Chondrocyte (in vitro differentiated cells): ENCODE data around the gene MYL5. TPM values are rescaled to one million over a fixed set of nuclear protein-coding genes. Genes with fewer than 3 reads are reported as not detected.

ENCODE experiments used
- DNase-seq: peaks from one replicate; pipeline ENCODE4 v3.0.0; 2021; ENCODE audit warnings: mixed read lengths, low spot score
- H3K27ac Mint-ChIP-seq: one replicate; pipeline ENCODE4 v1.8.0; 2021; ENCODE audit warnings: mild to moderate bottlenecking, moderate library complexity, mixed read lengths; ENCODE audit not compliant: unreplicated experiment
- H3K27me3 Mint-ChIP-seq: 2 replicates; pipeline ENCODE4 v1.8.0; 2021; ENCODE audit warnings: low read depth, mixed read lengths
- H3K36me3 Mint-ChIP-seq: 2 replicates; pipeline ENCODE4 v1.8.0; 2021; ENCODE audit warnings: low read depth, mixed read lengths
- H3K4me1 Mint-ChIP-seq: 2 replicates; pipeline ENCODE4 v1.8.0; 2021; ENCODE audit warnings: low read depth, mild to moderate bottlenecking, mixed read lengths
- H3K4me3 Mint-ChIP-seq: one replicate; pipeline ENCODE4 v1.8.0; 2021; ENCODE audit warnings: mild to moderate bottlenecking, moderate library complexity, mixed read lengths; ENCODE audit not compliant: unreplicated experiment
- H3K9me3 Mint-ChIP-seq: 2 replicates; pipeline ENCODE4 v1.8.0; 2021; ENCODE audit warnings: low read depth, mixed read lengths
- total RNA-seq: library from RNA; stranded (reverse); gene quantifications from 3 replicates; pipeline ENCODE4 v1.2.1, GENCODE V29; 2021
- TF ChIP-seq, protein P1 (sequence below): fragments of 200-600 bp; sonication (generic); IDR thresholded peaks from 2 replicates; pipeline ENCODE4 v1.5.0; 2021; ENCODE audit warnings: antibody characterized with exemption, mild to moderate bottlenecking, moderate library complexity

MYL5 gene
- total RNA-seq, 1 donor from 2014 or later, result 22.8 TPM

DNA sequence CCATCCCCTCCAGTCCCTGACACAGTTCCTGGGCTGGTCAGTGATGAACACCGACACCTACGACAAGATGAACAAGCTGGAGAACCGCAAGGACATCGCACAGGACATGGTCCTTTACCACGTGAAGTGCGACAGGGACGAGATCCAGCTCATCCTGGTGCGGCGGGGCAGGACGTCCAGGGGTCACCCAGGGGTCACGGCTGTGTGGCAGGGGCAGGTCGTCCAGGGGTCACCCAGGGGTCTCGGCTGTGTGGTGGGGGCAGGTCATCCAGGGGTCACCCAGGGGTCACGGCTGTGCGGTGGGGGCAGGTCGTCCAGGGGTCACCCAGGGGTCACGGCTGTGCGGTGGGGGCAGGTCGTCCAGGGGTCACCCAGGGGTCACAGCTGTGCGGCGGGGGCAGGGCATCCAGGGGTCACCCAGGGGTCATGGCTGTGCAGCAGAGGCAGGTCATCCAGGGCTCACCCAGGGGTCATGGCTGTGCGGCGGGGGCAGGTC is 17.0 kb upstream of the MYL5 start:
- TF ChIP-seq, protein P1, sequence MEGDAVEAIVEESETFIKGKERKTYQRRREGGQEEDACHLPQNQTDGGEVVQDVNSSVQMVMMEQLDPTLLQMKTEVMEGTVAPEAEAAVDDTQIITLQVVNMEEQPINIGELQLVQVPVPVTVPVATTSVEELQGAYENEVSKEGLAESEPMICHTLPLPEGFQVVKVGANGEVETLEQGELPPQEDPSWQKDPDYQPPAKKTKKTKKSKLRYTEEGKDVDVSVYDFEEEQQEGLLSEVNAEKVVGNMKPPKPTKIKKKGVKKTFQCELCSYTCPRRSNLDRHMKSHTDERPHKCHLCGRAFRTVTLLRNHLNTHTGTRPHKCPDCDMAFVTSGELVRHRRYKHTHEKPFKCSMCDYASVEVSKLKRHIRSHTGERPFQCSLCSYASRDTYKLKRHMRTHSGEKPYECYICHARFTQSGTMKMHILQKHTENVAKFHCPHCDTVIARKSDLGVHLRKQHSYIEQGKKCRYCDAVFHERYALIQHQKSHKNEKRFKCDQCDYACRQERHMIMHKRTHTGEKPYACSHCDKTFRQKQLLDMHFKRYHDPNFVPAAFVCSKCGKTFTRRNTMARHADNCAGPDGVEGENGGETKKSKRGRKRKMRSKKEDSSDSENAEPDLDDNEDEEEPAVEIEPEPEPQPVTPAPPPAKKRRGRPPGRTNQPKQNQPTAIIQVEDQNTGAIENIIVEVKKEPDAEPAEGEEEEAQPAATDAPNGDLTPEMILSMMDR, result no peak
- Mint-ChIP-seq H3K4me3 (no peak overlapping the region), H3K27ac (no peak overlapping the region), H3K9me3 (no peaks in the 10 kb centered on the region), H3K36me3 (no peaks in the 10 kb centered on the region), H3K4me1 (no peaks in the 10 kb centered on the region), H3K27me3 (no peaks in the 10 kb centered on the region)
- peak; percentile 84 for DNase-seq

DNA sequence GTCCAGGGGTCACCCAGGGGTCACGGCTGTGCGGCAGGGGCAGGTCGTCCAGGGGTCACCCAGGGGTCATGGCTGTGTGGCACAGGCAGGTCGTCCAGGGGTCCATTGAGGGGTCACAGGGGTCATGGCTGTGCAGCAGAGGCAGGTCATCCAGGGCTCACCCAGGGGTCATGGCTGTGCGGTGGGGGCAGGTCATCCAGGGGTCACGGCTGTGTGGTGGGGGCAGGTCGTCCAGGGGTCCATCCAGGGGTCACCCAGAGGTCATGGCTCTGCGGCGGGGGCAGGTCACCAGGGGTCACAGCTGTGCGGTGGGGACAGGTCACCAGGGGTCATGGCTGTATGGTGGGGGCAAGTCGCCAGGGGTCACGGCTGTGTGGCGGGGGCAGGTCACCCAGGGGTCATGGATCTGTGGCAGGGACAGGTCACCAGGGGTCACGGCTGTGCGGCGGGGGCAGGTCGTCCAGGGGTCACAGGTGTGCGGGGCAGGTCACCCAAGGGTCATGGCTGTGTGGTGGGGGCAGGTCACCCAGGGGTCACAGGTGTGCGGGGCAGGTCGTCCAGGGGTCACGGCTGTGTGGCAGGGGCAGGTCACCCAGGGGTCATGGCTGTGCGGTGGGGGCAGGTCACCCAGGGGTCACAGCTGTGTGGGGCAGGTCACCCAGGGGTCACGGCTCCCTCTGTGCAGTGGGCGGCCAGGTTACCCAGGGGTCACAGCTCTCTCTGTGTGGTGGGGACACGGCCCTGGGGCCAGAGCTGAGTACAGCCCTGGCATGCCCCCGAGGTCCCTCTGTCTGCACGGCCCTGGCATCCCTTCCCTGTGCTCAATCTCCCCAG is 16.3 kb upstream of the MYL5 start:
- Mint-ChIP-seq H3K9me3 (no peaks in the 10 kb centered on the region), H3K36me3 (no peaks in the 10 kb centered on the region), H3K27me3 (no peaks in the 10 kb centered on the region), H3K27ac (no peak overlapping the region), H3K4me1 (no peaks in the 10 kb centered on the region), H3K4me3 (no peak overlapping the region)
- peak; percentile 86 for DNase-seq
- TF ChIP-seq, protein P1, result no peak

DNA sequence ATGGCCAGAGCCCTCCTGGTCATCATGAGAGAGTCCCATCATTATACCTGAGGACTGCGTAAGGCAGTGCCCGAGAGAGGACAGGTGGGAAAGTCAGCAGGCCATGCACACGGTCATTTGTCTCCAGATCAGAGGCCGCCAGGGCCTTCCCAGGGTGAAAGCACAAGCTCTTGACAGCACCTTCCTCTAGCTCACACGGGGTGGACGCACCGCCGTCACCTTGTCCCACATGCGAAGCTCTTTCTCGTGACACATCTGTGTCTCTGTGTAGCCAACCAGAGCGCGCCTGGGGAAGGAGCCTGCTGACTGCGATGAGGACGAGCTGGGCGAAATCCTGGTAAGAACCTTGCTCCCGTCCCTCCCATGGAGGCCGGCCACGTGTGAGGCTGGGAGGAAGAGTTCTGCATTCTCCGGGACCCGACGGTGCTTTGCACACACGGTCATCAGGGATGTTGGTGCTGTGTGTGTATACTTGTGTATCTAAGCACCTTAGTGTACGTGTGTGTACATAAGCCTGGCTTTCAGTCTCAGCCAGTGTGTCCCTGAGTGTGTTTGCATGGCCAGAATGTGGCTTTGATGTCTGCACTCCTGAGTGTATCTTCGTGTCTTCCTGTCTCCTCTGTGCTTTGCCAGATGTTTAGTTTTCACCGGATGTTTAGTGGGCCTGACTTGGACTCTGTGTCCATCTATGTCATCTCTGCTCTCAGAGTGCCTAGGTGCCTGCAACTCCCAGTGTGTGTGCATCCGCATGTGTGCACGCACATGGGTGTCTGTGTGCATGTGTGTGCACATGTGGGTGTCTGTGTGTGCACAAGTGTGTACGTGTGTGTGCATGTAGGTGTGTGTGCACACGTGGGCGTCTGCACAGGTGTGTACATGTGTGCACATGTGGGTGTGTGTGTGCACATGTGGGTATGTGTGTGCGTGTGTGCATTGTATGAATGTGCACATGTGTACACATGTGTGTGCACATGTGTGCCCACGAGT is 15.4 kb upstream of the MYL5 start:
- TF ChIP-seq, protein P1, result no peak
- Mint-ChIP-seq H3K4me3 (no peak overlapping the region), H3K4me1 (no peaks in the 10 kb centered on the region), H3K27ac (no peak overlapping the region), H3K36me3 (no peaks in the 10 kb centered on the region), H3K27me3 (no peaks in the 10 kb centered on the region), H3K9me3 (no peaks in the 10 kb centered on the region)
- peak; percentile 68 for DNase-seq

DNA sequence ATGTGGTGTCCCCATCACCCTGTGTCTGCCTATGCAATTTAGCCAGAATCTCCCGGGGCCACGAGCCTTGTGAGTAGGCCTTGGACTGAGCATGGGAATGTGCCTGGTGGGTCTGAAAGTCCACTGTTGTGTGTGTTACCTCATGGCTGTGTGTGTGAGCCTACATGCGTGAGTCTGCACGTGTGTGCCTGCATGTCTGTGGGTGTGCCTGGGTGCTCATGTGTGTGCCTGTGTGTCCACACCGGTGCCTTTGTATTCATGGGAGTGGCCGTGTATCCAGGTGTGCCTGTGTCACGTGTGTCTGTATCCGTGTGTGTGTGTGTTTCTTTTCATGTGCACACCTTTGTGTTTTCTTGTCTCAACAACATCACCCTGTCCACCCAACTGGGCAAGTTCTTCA is 14.5 kb upstream of the MYL5 start:
- no peaks in the 10 kb centered on the region for H3K9me3 Mint-ChIP-seq
- no peaks in the 10 kb centered on the region for H3K27me3 Mint-ChIP-seq
- H3K4me3 Mint-ChIP-seq, result no peak overlapping the region
- H3K27ac Mint-ChIP-seq, result no peak overlapping the region
- TF ChIP-seq, protein P1, result no peak
- peaks cover 2% of the 10 kb centered on the region for H3K4me1 Mint-ChIP-seq
- DNase-seq, result peak; percentile 66
- no peaks in the 10 kb centered on the region for H3K36me3 Mint-ChIP-seq

DNA sequence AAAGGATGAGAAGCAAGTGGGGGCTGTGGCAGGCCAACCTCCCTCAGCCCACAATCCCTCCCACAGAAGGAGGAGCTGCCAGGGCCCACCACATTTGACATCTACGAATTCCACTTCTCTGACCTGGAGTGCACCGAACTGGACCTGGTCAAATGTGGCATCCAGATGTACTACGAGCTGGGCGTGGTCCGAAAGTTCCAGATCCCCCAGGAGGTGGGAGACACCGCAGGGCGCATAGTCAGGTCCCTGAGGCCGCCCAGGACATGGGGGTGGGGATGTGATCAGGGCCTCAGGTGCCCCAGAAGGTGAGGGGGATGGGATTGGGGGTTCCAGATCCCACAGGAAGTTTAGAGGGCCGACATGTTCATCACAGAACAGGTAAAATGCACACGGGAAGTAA is 13.9 kb upstream of the MYL5 start:
- Mint-ChIP-seq H3K4me1 (peaks cover 2% of the 10 kb centered on the region), H3K9me3 (no peaks in the 10 kb centered on the region), H3K36me3 (no peaks in the 10 kb centered on the region), H3K4me3 (no peak overlapping the region), H3K27me3 (no peaks in the 10 kb centered on the region), H3K27ac (no peak overlapping the region)
- peak; percentile 74 for DNase-seq
- TF ChIP-seq, protein P1, result no peak
